HG02678 (cell line): ENCODE data around the gene XPR1.

Experiments used
- ATAC-seq: cut with Tn5 transposase; IDR thresholded peaks from one replicate; pipeline ENCODE4 v1.9.1; 2021; ENCODE audit warnings: mild to moderate bottlenecking, moderate library complexity; ENCODE audit not compliant: unreplicated experiment

Gene XPR1

DNA sequence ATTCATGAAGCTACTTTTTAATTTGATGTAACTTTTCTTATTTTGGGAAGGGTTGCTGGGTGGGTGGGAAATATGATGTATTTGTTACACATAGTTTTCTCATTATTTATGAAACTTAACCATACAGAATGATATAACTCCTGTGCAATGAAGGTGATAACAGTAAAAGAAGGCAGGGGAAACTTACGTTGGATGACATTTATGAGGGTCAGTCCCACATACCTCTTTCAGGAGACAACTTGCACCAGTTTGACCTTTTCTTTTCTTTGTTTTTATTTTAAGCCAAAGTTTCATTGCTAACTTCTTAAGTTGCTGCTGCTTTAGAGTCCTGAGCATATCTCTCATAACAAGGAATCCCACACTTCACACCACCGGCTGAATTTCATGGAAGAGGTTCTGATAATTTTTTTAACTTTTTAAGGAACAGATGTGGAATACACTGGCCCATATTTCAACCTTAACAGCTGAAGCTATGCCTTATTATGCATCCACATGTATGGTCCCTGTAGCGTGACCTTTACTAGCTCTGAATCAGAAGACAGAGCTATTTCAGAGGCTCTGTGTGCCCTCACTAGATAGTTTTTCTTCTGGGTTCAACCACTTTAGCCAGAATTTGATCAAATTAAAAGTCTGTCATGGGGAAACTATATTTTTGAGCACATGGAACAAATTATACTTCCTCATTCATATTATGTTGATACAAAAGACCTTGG is 252.9 kb downstream of the XPR1 start:
- ATAC-seq: no peak

DNA sequence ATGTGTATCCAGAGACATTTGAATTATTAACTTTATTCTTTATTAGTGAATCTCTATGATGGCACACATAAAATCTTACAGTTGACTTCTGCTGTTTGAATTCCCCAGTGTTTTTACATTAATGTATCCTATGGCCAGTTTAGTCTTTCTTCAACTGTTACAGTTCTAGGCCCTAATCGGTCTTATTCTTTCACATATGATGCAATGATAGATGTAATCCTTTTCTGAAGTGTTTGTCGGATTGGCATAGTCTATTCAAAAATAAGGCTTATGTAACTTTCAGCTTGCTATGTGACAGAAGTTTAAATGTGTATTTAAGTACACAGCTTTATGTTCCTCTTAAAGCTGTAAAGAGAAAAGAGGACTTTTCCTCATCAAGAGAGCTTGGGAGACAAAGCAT is 254.5 kb downstream of the XPR1 start:
- no peak for ATAC-seq

- ATAC-seq: no peak
Observed at GRCh38 chr1:180887841-180888240, 256.0 kb downstream of the XPR1 start.

DNA sequence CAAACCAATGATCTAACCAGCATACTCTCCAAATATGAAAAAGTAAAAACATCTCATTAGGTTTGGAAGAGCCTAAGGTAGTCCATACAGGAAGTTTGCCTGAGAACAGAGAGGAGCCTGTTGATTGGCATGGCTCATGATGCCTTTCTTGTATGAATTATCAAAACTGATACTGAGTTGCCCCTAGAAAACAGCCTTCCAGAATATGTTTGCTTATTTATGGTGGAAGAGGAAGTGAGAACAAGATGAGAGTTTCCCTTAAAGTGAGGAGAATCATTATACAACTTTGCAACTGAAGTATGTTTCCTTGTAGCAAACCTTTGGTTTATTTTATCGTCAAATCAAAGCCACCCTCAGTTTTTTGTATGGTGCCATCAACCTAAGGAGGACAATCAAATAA is 257.0 kb downstream of the XPR1 start:
- peak; percentile 85 for ATAC-seq

DNA sequence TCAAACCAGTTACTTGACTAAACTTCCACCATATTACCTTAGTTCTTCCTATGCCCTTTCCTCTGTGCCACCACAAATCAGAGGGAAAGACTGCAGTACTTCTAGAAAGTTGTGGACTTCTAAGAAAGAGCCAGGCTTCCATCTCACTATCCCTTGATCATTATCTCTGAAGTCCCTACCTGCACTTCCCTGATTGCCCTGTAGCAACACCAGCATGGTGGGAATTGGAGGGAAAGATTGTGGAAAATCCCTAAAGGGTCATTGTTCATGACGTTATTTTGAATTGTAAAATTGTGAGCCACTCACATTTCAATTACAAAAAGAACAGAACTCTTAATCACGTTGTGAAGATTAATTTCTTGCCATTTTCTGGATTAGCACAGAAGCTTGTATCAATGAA is 257.5 kb downstream of the XPR1 start:
- ATAC-seq: no peak

- no peak for ATAC-seq
Observed at GRCh38 chr1:180892272-180892671, 260.4 kb downstream of the XPR1 start.

DNA sequence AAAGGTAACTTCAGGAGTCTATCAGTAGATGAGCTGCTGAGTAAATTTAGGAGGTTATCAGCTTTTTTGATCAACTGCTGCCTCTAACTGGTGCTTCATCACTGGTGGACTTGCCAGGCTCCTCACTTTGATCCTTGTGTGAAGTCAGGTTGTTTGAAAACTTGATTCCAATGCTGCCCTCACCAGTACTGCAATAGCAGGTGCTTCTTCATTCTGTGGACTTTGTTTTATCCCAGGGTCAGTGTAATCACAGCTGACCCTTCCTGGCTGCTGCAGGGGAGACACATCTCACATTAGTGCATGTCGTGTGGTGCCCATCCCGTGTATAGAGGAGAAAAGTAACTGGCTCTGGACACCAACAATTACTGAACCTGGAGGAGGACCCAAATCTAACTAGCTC is 260.9 kb downstream of the XPR1 start:
- no peak for ATAC-seq

DNA sequence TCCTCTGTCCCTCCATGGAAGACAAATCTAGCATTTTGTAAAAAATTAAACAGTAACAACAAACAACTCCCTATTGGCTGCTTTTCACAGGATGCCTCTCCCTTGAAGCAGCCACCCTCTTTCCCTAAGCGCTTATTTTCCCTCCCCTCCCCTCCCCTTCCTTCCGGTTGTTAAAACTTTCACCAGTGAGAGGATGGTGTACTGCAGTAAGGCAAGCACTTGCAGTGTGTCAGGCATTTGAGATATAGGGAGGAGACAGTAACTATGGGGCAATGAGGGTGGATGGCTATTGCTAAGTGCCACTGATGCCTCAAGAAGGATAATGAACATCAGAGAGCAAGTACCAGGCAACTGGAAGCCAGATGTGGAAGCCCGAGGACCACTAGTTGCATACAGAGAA is 261.8 kb downstream of the XPR1 start:
- no peak for ATAC-seq

GRCh38 chr1:180896161-180896560 is 264.3 kb downstream of the XPR1 start:
- ATAC-seq: no peak

DNA sequence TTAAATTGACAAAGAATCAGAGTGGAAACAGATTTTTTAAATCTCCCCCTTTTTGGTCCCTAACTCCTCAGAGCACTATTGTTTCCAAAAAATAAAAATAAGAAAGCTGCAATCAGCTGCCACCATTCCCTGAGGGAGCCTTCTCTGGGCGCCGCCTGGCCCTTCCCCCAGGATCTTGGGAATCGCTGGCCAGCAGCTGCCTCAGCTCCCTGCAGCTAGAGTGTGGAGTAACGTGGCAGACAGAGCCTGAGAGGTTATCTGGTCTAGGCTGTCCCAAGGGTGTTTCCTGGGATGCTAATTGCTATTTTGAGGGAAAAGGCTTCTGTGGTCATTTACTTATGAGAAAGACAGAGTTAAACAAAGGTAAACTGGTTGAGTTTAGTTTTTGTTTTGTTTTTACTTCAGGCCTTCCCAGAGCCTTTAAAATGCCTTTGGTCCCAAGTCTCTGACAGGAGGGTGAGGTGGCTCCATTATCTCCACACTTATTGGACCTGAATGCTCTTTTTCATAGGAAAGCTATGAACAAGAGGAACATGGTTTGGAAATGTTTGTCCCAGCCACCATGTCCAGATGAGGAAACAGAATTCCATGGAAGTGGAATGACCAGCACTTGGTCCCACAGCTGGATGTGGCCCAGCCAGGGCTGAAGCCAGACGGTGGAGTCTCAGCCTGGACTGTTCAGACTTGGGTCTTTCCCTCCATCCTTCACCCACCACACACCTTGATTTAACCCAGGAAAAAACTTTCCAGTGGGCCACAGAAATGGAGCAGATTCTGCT is 266.8 kb downstream of the XPR1 start:
- no peak for ATAC-seq

GRCh38 chr1:180899262-180899661 is 267.4 kb downstream of the XPR1 start:
- ATAC-seq: no peak

- ATAC-seq: no peak
Observed at GRCh38 chr1:180901076-180901990, 269.5 kb downstream of the XPR1 start.

- no peak for ATAC-seq
Observed at GRCh38 chr1:180902541-180902940, 270.7 kb downstream of the XPR1 start.

- ATAC-seq: no peak
Observed at GRCh38 chr1:180905927-180906326, 274.1 kb downstream of the XPR1 start.

- ATAC-seq: no peak
Observed at GRCh38 chr1:180906511-180906910, 274.7 kb downstream of the XPR1 start.

DNA sequence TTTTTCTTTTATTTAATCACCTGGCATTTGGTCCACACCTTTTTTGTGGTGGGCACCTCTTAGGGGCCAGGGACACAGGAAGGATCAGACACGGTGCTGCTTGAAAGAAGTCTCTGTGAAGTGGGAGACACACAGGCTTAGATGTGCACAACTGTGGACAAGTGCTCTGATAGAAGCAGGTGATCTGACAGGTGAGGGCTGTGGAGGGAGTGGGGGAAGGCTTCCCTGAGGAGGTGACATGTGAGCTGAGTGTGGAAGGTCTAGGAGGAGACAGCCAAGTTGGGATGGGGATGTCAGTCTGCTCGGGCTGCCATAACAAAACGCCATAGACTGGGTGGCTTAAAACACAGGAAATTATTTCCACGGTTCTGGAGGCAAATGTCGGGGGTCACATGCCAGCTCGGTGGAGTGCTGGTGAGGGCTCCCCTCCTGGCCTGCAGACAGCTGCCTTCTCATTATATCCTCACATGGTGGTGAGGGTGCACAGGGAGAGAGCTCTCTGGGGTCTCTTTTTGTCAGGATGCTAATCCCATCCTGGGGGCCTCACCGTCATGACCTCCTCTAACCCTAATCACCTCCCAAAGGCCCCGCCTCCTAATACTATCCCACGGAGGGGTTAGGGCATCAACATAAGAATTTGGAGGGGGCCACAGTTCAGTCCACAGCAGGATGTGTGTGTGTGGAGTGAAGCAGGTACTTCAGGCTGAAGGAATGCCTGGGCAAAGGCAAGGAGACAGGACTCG is 275.7 kb downstream of the XPR1 start:
- ATAC-seq: no peak

- ATAC-seq: no peak
Observed at GRCh38 chr1:180908074-180908765, 276.4 kb downstream of the XPR1 start.

DNA sequence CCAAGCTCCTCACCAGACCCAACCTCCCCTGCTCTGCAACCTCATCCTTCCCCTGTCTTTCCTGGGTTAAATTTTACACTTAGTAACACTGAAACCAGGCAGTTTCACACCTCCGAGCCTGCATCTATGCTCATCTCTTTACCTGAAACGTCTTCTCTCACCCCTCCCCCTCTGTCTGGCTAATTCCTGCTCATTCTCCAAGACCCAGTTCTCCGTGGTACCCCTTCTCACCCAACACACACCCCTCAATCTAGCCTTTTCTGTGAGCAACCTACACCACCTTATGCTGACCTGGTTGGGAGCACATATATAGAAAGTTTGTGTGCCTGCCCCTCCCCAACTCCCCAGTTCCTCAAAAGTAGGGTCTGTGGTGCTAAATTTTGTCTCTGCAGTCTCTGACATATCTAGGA is 277.2 kb downstream of the XPR1 start:
- ATAC-seq: peak; percentile 31

- peak; percentile 49 for ATAC-seq
Observed at GRCh38 chr1:180909462-180909976, 277.7 kb downstream of the XPR1 start.

DNA sequence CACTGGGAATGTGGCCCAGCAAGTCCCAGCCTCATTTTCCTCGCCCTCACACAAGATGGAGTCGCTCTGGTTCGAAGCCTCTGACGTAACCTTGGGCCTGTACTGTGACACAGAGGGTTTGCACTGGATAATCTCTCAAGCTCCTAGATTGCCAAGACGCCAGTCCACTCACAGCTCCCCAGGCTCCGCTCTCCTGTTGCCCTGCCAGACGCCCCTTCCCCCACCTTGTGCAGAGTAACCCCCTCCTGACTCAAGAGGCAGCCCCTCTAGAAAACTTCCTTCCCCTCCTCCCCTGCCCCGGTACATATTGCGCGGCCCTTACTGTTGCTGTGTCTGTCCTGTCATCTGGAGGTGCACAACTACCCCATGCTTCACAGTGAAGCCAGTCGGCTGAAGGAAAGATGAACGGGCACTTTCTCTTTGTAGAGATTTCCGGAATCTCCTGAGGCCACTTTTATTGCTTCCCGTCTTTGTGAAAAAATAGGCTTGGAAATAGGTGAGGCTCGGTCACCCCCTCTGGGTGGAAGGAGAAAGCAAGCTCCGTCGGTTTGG is 279.9 kb downstream of the XPR1 start:
- ATAC-seq: no peak
